ENCODE results near the gene HEG1. TPM values are rescaled to one million over a fixed set of nuclear protein-coding genes. Genes with fewer than 3 reads are reported as not detected.

HEG1 gene
- total RNA-seq, 1 experiment from 2014 or later: 34.3 TPM

- CTCF ChIA-PET: no interaction called here
- no TSS peak for BruUV-seq (replicated peaks)
Measured at GRCh38 chr3:124963755-124964154, 92.0 kb downstream of the HEG1 start.

GRCh38 chr3:124962403-124962940 lies 93.3 kb downstream of the HEG1 start:
- Histone ChIP-seq H3K9me3 (ENCODE audit: low read depth, low read length, poor library complexity, severe bottlenecking) (no peaks in the 10 kb centered on the region), H3K4me3 (ENCODE audit: low read depth, low read length, poor library complexity, severe bottlenecking) (no peak overlapping the region), H3K27ac (ENCODE audit: low read depth, low read length, poor library complexity, severe bottlenecking) (no peak overlapping the region), H3K36me3 (ENCODE audit: insufficient read depth, low read length, poor library complexity, severe bottlenecking) (no peaks in the 10 kb centered on the region), H3K27me3 (replicated peaks; ENCODE audit: insufficient read depth, low read depth, low read length, poor library complexity) (no peaks in the 10 kb centered on the region), H3K4me1 (ENCODE audit: insufficient read depth, low read length, poor library complexity, severe bottlenecking) (no peaks in the 10 kb centered on the region)
- DNase-seq (ENCODE audit: low spot score): peak; percentile 37
- intact Hi-C loops (cut with micrococcal nuclease; ENCODE audit: unreplicated experiment): no loop called here
- no TSS peak for BruUV-seq (replicated peaks)
- TF ChIP-seq CTCF (conservative IDR thresholded peaks at IDR 0.05; ENCODE audit: low read depth, low read length) (no peak), EZH2 (IDR thresholded peaks at IDR 0.05; ENCODE audit: borderline replicate concordance, low read depth, low read length, poor library complexity, severe bottlenecking) (no peak)
- ChIA-PET CTCF (no interaction called here), POLR2A (ENCODE audit: low non-redundant PET) (no interaction called here)

More at GRCh38 chr3:124963755-124964154, 92.0 kb downstream of the HEG1 start:
- no peaks in the 10 kb centered on the region for H3K27me3 ChIP-seq (replicated peaks; ENCODE audit: insufficient read depth, low read depth, low read length, poor library complexity)
- no peaks in the 10 kb centered on the region for H3K4me1 ChIP-seq (ENCODE audit: insufficient read depth, low read length, poor library complexity, severe bottlenecking)
- DNase-seq (ENCODE audit: low spot score): no peak
- no peaks in the 10 kb centered on the region for H3K9me3 ChIP-seq (ENCODE audit: low read depth, low read length, poor library complexity, severe bottlenecking)
- TF ChIP-seq EZH2 (IDR thresholded peaks at IDR 0.05; ENCODE audit: borderline replicate concordance, low read depth, low read length, poor library complexity, severe bottlenecking): no peak
- no peak for TF ChIP-seq CTCF (conservative IDR thresholded peaks at IDR 0.05; ENCODE audit: low read depth, low read length)
- H3K27ac ChIP-seq (ENCODE audit: low read depth, low read length, poor library complexity, severe bottlenecking): no peak overlapping the region
- H3K36me3 ChIP-seq (ENCODE audit: insufficient read depth, low read length, poor library complexity, severe bottlenecking): no peaks in the 10 kb centered on the region
- POLR2A ChIA-PET (ENCODE audit: low non-redundant PET): no interaction called here
- intact Hi-C loops (cut with micrococcal nuclease; ENCODE audit: unreplicated experiment): no loop called here
- H3K4me3 ChIP-seq (ENCODE audit: low read depth, low read length, poor library complexity, severe bottlenecking): no peak overlapping the region

- Histone ChIP-seq H3K4me1 (ENCODE audit: insufficient read depth, low read length, poor library complexity, severe bottlenecking) (no peaks in the 10 kb centered on the region), H3K27ac (ENCODE audit: low read depth, low read length, poor library complexity, severe bottlenecking) (no peak overlapping the region), H3K4me3 (ENCODE audit: low read depth, low read length, poor library complexity, severe bottlenecking) (no peak overlapping the region), H3K9me3 (ENCODE audit: low read depth, low read length, poor library complexity, severe bottlenecking) (no peaks in the 10 kb centered on the region), H3K27me3 (replicated peaks; ENCODE audit: insufficient read depth, low read depth, low read length, poor library complexity) (no peaks in the 10 kb centered on the region), H3K36me3 (ENCODE audit: insufficient read depth, low read length, poor library complexity, severe bottlenecking) (no peaks in the 10 kb centered on the region)
- intact Hi-C loops (cut with micrococcal nuclease; ENCODE audit: unreplicated experiment): no loop called here
- TF ChIP-seq EZH2 (IDR thresholded peaks at IDR 0.05; ENCODE audit: borderline replicate concordance, low read depth, low read length, poor library complexity, severe bottlenecking) (no peak), CTCF (conservative IDR thresholded peaks at IDR 0.05; ENCODE audit: low read depth, low read length) (no peak)
- CTCF ChIA-PET: no interaction called here
- DNase-seq (ENCODE audit: low spot score): no peak
- no TSS peak for BruUV-seq (replicated peaks)
- POLR2A ChIA-PET (ENCODE audit: low non-redundant PET): no interaction called here
Measured at GRCh38 chr3:124960698-124961097, 95.1 kb downstream of the HEG1 start.

Measured in A673 (cell line).